OCI-LY7 (cell line): ENCODE data around the gene QDPR.

Experiments
- CTCF ChIP-seq: fragments of 200-600 bp; sonication (generic); conservative IDR thresholded peaks from 2 replicates; pipeline ENCODE4 v1.5.1; 2014; ENCODE audit warnings: mild to moderate bottlenecking, antibody characterized with exemption, low read length, moderate library complexity, mixed read lengths
- EZH2phosphoT487 ChIP-seq: fragments of 200-600 bp; sonication (generic); IDR thresholded peaks from 2 replicates; pipeline ENCODE4 v1.6.1; 2018; ENCODE audit warnings: low read depth, borderline replicate concordance, mild to moderate bottlenecking, mixed run types, antibody characterized with exemption, low read length, moderate library complexity, mixed read lengths

GRCh38 chr4:17500574-17500973 is 11.3 kb downstream of the QDPR start:
- TF ChIP-seq CTCF (no peak), EZH2phosphoT487 (no peak)
